Activated T-cell treated with anti-CD3 and anti-CD28 coated beads, Interleukin-2, amount 50 U/mL, for 24 hours (primary cell): Measurements from ENCODE around the gene IFNA10.
"Not testable (repeated sequence)": the region's sequence is repeated elsewhere in the genome, so short reads cannot be mapped to it uniquely, and the experiment has no call there.

Experiments used
- DNase-seq: peaks from one replicate; pipeline ENCODE4 v3.0.0-alpha.2; 2020
- H3K27ac Mint-ChIP-seq: 2 replicates; pipeline ENCODE4 v1.8.0; 2020; ENCODE audit warnings: mild to moderate bottlenecking, mixed read lengths
- H3K27me3 Mint-ChIP-seq: 2 replicates; pipeline ENCODE4 v1.8.0; 2020; ENCODE audit warnings: mixed read lengths
- H3K36me3 Mint-ChIP-seq: 2 replicates; pipeline ENCODE4 v1.8.0; 2020; ENCODE audit warnings: low read depth, mixed read lengths
- H3K4me1 Mint-ChIP-seq: 2 replicates; pipeline ENCODE4 v1.8.0; 2020; ENCODE audit warnings: low read depth, mixed read lengths
- H3K4me3 Mint-ChIP-seq: 2 replicates; pipeline ENCODE4 v1.8.0; 2020; ENCODE audit warnings: mild to moderate bottlenecking, moderate library complexity, mixed read lengths
- H3K9me3 Mint-ChIP-seq: 2 replicates; pipeline ENCODE4 v1.8.0; 2020; ENCODE audit warnings: mixed read lengths

The IFNA10 gene

DNA sequence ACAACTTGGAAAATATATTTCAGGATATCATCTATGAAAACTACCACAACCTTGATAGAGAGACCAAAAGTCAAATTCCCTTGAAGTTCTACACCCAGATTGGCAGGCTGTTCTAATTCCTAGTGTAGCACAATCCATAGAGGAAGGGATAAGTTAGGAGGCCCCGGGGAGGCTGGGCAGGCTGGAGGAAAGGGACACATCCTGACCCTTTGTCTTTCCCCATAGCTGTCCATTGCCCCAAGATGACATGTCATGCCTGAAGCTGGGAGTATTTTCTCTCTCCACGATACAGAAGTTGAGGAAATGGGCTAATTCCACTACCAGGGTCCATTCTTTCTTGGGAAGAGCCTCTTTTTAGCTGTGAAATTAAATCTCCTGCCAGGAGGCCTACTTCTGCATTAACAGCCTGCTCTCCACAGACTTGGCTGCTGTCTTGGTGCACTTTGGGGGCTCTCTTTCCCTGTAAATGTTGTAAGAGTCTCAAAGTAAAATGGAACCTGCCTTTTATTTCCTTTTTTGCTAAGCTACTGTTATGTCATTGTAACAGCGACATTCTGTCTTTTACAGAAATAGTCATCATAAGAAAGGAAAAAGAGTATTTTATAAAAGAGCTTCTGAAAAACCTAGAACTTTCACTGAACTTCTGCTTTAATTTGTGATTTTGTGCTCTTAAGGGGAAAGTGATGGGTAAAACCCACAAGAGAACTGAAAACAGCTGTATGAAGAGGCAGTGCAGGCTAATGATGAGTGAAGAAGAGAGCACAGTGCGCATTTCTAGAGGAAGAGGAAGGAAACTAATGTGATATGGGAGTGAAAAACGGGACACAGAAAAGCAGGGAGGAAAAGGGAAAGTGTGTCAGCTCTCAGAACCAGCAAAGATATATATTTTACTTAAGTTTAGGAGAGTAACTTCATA, 6.7 kb upstream of the IFNA10 start:
- not testable (repeated sequence) for DNase-seq, H3K36me3 Mint-ChIP-seq, H3K9me3 Mint-ChIP-seq, H3K4me1 Mint-ChIP-seq, H3K4me3 Mint-ChIP-seq, H3K27ac Mint-ChIP-seq
- H3K27me3 Mint-ChIP-seq, result peaks cover 22% of the 10 kb centered on the region

DNA sequence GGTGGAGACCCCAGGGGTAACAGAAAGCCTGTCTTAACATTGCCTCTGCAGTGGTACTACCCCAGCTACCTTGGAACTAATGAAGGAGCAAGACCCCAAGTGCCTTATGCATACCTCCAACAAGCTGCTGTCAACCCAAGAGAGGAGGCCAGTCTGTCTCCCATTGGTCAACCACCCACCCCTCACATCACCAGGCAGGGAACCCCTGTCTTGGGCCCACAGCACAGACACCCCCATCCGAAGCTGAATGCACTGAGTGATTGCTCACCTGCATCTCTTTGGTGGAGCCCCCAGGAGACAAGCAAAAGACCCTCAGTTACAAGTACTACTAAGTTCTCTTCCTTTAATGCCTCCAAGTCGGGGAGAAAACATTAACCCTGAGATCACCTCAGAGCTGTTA, 5.2 kb upstream of the IFNA10 start:
- not testable (repeated sequence) for H3K4me3 Mint-ChIP-seq, H3K36me3 Mint-ChIP-seq, H3K4me1 Mint-ChIP-seq, H3K27ac Mint-ChIP-seq, DNase-seq, H3K9me3 Mint-ChIP-seq
- peaks cover 16% of the 10 kb centered on the region for H3K27me3 Mint-ChIP-seq

DNA sequence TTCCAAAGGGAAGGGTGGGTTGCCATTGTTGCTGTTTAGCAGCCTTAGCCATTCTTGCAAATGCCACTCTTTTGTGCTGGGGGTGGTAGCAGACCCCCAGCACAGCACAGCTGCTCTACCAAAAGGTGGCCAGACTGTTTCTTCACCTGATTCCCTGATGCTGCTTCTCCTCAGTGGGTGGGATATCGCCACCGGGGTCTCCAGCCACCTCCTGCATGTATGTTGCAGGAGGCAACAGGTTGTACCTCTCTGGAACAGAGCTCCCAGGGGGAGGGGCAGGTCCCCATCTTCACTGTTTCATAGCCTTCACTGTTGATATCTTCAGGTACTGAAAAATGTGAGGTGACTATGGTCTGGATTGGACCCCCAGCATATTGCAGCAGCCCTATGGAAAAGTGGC, 3.8 kb upstream of the IFNA10 start:
- H3K9me3 Mint-ChIP-seq, H3K4me1 Mint-ChIP-seq, DNase-seq, H3K27ac Mint-ChIP-seq, H3K36me3 Mint-ChIP-seq, H3K4me3 Mint-ChIP-seq: not testable (repeated sequence)
- peaks cover 13% of the 10 kb centered on the region for H3K27me3 Mint-ChIP-seq

GRCh38 chr9:21210311-21210710, 3.4 kb upstream of the IFNA10 start:
- no peak overlapping the region for H3K27ac Mint-ChIP-seq
- no peak for DNase-seq
- H3K9me3 Mint-ChIP-seq, result no peaks in the 10 kb centered on the region
- no peak overlapping the region for H3K4me3 Mint-ChIP-seq
- H3K27me3 Mint-ChIP-seq, result peaks cover 13% of the 10 kb centered on the region
- peaks cover 7% of the 10 kb centered on the region for H3K4me1 Mint-ChIP-seq
- H3K36me3 Mint-ChIP-seq, result no peaks in the 10 kb centered on the region

GRCh38 chr9:21205204-21205603, 1.7 kb downstream of the IFNA10 start:
- Mint-ChIP-seq H3K4me1 (peaks cover 11% of the 10 kb centered on the region), H3K9me3 (no peaks in the 10 kb centered on the region), H3K27me3 (peaks cover 37% of the 10 kb centered on the region), H3K4me3 (no peak overlapping the region), H3K36me3 (no peaks in the 10 kb centered on the region), H3K27ac (no peak overlapping the region)
- no peak for DNase-seq

- H3K4me1 Mint-ChIP-seq, result peaks cover 11% of the 10 kb centered on the region
- DNase-seq, H3K9me3 Mint-ChIP-seq: not testable (repeated sequence)
Observed at GRCh38 chr9:21202105-21202504, 4.8 kb downstream of the IFNA10 start, which contains the start of gene IFNA7. Gene IFNA7 (minus strand): TSS chr9:21202205. CDS start chr9:21202165, 40 bp downstream.

GRCh38 chr9:21194867-21195776, 11.8 kb downstream of the IFNA10 start:
- Mint-ChIP-seq H3K27me3 (peaks cover 17% of the 10 kb centered on the region), H3K4me3 (peak overlapping the region; percentile 45)
- not testable (repeated sequence) for H3K36me3 Mint-ChIP-seq, H3K9me3 Mint-ChIP-seq, H3K4me1 Mint-ChIP-seq, H3K27ac Mint-ChIP-seq, DNase-seq

More at GRCh38 chr9:21202105-21202504, 4.8 kb downstream of the IFNA10 start, which contains the start of gene IFNA7:
- H3K36me3 Mint-ChIP-seq, H3K4me3 Mint-ChIP-seq, H3K27ac Mint-ChIP-seq: not testable (repeated sequence)
- H3K27me3 Mint-ChIP-seq, result peaks cover 47% of the 10 kb centered on the region

- H3K36me3 Mint-ChIP-seq, H3K4me1 Mint-ChIP-seq: not testable (repeated sequence)
Observed at GRCh38 chr9:21187487-21187886, 19.5 kb downstream of the IFNA10 start, which contains the start of gene IFNA4. Gene IFNA4 (minus strand): TSS chr9:21187587. CDS start chr9:21187531, 56 bp downstream.

DNA sequence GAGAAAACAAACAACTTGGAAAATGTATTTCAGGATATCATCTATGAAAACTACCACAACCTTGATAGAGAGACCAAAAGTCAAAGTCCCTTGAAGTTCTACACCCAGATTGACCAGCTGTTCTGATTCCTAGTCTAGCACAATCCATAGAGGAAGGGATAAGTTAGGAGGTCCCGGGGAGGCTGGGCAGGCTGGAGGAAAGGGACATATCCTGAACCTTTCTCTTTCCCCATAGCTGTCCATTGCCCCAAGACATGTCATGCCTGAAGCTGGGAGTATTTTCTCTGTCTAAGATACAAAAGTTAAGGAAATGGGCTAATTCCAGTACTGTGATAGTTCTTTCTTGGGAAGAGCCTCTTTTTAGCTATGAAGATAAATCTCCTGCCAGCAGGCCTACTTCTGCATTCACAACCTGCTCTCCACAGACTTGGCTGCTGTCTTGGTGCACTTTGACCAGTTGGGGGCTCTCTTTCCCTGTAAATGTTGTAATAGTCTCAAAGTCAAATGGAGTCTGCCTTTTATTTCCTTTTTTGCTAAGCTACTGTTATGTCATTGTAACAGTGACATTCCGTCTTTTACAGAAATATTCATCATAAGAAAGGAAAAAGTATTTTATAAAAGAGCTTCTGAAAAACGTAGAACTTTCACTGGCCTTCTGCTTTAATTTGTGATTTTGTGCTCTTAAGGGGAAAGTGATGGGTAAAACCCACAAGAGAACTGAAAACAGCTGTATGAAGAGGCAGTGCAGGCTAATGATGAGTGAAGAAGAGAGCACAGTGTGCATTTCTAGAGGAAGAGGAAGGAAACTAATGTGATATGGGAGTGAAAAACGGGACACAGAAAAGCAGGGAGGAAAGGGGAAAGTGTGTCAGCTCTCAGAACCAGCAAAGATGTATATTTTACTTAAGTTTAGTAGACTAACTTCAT, 23.9 kb downstream of the IFNA10 start:
- H3K4me3 Mint-ChIP-seq, H3K27ac Mint-ChIP-seq, H3K9me3 Mint-ChIP-seq, H3K27me3 Mint-ChIP-seq, H3K36me3 Mint-ChIP-seq, DNase-seq, H3K4me1 Mint-ChIP-seq: not testable (repeated sequence)

More at GRCh38 chr9:21187487-21187886, 19.5 kb downstream of the IFNA10 start, which contains the start of gene IFNA4:
- not testable (repeated sequence) for H3K27me3 Mint-ChIP-seq, DNase-seq, H3K4me3 Mint-ChIP-seq, H3K9me3 Mint-ChIP-seq, H3K27ac Mint-ChIP-seq

DNA sequence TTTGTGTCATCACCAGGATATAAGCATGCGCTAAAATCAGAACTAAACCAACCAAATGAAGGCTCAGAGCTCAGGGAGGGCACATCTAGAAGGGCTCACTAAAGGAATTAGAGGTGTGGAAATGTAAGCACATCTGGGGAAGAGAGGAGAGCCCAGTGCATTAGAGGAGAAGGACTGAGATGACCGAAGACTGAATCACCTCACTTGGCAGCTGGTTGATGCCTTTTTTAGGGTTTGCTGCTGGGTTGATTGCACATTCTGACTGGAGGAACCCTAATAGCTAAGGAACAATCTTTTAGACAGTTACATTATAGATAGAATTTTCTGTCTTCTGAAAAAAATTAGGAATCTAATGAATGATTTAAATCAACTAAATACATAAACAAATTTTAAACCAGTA, 32.3 kb downstream of the IFNA10 start:
- H3K9me3 Mint-ChIP-seq, result no peaks in the 10 kb centered on the region

GRCh38 chr9:21172156-21172555, 34.8 kb downstream of the IFNA10 start:
- DNase-seq, result no peak
- peaks cover 2% of the 10 kb centered on the region for H3K4me1 Mint-ChIP-seq
- no peaks in the 10 kb centered on the region for H3K36me3 Mint-ChIP-seq
- H3K4me3 Mint-ChIP-seq, result no peak overlapping the region
- no peak overlapping the region for H3K27ac Mint-ChIP-seq
- H3K9me3 Mint-ChIP-seq, result no peaks in the 10 kb centered on the region
- no peaks in the 10 kb centered on the region for H3K27me3 Mint-ChIP-seq

More for the DNA sequence above, 32.3 kb downstream of the IFNA10 start:
- H3K4me3 Mint-ChIP-seq, result no peak overlapping the region
- H3K27me3 Mint-ChIP-seq, result no peaks in the 10 kb centered on the region
- no peak overlapping the region for H3K27ac Mint-ChIP-seq
- no peak for DNase-seq
- H3K4me1 Mint-ChIP-seq, result peaks cover 2% of the 10 kb centered on the region
- H3K36me3 Mint-ChIP-seq, result no peaks in the 10 kb centered on the region

GRCh38 chr9:21171351-21171750, 35.6 kb downstream of the IFNA10 start:
- Mint-ChIP-seq H3K27ac (no peak overlapping the region), H3K36me3 (no peaks in the 10 kb centered on the region), H3K27me3 (no peaks in the 10 kb centered on the region), H3K9me3 (no peaks in the 10 kb centered on the region), H3K4me1 (peaks cover 2% of the 10 kb centered on the region), H3K4me3 (no peak overlapping the region)
- no peak for DNase-seq

DNA sequence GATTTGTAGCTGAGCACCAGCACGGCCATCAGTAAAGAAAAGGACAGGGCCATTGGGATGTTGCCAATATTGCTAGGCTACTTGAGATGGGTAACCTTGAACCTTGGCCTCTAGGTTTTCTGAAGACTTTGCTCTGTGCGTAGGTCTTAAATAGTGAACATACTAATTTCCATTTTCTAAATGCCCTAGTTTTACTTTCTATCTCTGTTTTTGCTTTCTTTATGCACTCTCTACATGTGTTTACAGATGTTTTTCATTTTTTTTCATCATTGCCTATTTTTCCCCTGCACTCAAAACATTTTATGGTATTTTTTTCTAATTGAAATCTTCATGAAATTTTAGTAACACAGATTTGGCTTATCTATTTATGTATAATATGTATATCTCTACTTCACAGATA, 40.4 kb downstream of the IFNA10 start, which contains the start of gene IFNA21:
Gene IFNA21 (minus strand): TSS at position 101 of the 400 bp plus-strand sequence. CDS start 48 bp downstream, at position 53.
- H3K36me3 Mint-ChIP-seq, H3K4me3 Mint-ChIP-seq, H3K9me3 Mint-ChIP-seq, H3K27me3 Mint-ChIP-seq, H3K27ac Mint-ChIP-seq, DNase-seq: not testable (repeated sequence)
- H3K4me1 Mint-ChIP-seq, result peaks cover 13% of the 10 kb centered on the region

- peaks cover 21% of the 10 kb centered on the region for H3K4me1 Mint-ChIP-seq
- no peak overlapping the region for H3K27ac Mint-ChIP-seq
- H3K36me3 Mint-ChIP-seq, result no peaks in the 10 kb centered on the region
- H3K27me3 Mint-ChIP-seq, result no peaks in the 10 kb centered on the region
- no peaks in the 10 kb centered on the region for H3K9me3 Mint-ChIP-seq
- DNase-seq, result no peak
- no peak overlapping the region for H3K4me3 Mint-ChIP-seq
Observed at GRCh38 chr9:21165516-21165915, 41.4 kb downstream of the IFNA10 start.
